Endothelial cell (in vitro differentiated cells): ENCODE measurements around the gene RRP15. TPM values are rescaled to one million over a fixed set of nuclear protein-coding genes. Genes with fewer than 3 reads are reported as not detected.

Source experiments
- DNase-seq: peaks from one replicate; pipeline ENCODE4 v3.0.0; 2021; ENCODE audit warnings: low spot score
- H3K27ac Mint-ChIP-seq: one replicate; pipeline ENCODE4 v1.8.0; 2021; ENCODE audit warnings: mixed read lengths, inconsistent platforms; ENCODE audit not compliant: unreplicated experiment
- H3K27me3 Mint-ChIP-seq: one replicate; pipeline ENCODE4 v1.8.0; 2021; ENCODE audit warnings: mild to moderate bottlenecking, moderate library complexity, mixed read lengths, inconsistent platforms; ENCODE audit not compliant: unreplicated experiment
- H3K36me3 Mint-ChIP-seq: one replicate; pipeline ENCODE4 v1.8.0; 2021; ENCODE audit warnings: mild to moderate bottlenecking, low read depth, mixed read lengths, inconsistent platforms; ENCODE audit not compliant: unreplicated experiment
- H3K4me1 Mint-ChIP-seq: one replicate; pipeline ENCODE4 v1.8.0; 2021; ENCODE audit warnings: mild to moderate bottlenecking, mixed read lengths, inconsistent platforms; ENCODE audit not compliant: unreplicated experiment
- H3K4me3 Mint-ChIP-seq: one replicate; pipeline ENCODE4 v1.8.0; 2021; ENCODE audit warnings: mild to moderate bottlenecking, mixed read lengths, inconsistent platforms; ENCODE audit not compliant: unreplicated experiment
- H3K9me3 Mint-ChIP-seq: one replicate; pipeline ENCODE4 v1.8.0; 2021; ENCODE audit warnings: mixed read lengths, inconsistent platforms; ENCODE audit not compliant: unreplicated experiment
- long read RNA-seq: library from polyadenylated mRNA; unstranded; transcript quantifications from one replicate; pipeline ENCODE4 v2.0.0, GENCODE V29; 2020; ENCODE audit not compliant: unreplicated experiment
- total RNA-seq: library from RNA; stranded (reverse); fragmentation: NEBNext Ultra II Directional; extraction: Animal tissue kit (Norgen Biotek cat#: 25700); gene quantifications from one replicate; pipeline ENCODE4 v1.2.1, GENCODE V29; 2021; ENCODE audit not compliant: unreplicated experiment
- TF ChIP-seq, protein P1 (sequence below): fragments of 200-600 bp; sonication (generic); IDR thresholded peaks from one replicate; pipeline ENCODE4 v1.5.0; 2021; ENCODE audit warnings: antibody characterized with exemption; ENCODE audit not compliant: unreplicated experiment

The RRP15 gene, protein sequence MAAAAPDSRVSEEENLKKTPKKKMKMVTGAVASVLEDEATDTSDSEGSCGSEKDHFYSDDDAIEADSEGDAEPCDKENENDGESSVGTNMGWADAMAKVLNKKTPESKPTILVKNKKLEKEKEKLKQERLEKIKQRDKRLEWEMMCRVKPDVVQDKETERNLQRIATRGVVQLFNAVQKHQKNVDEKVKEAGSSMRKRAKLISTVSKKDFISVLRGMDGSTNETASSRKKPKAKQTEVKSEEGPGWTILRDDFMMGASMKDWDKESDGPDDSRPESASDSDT
- 11.7 TPM for total RNA-seq
- long read RNA-seq, partial matches to known transcripts: 1 of 5 reads
- long read RNA-seq, other reads (novel, unspliced or antisense): 3 of 5 reads

DNA sequence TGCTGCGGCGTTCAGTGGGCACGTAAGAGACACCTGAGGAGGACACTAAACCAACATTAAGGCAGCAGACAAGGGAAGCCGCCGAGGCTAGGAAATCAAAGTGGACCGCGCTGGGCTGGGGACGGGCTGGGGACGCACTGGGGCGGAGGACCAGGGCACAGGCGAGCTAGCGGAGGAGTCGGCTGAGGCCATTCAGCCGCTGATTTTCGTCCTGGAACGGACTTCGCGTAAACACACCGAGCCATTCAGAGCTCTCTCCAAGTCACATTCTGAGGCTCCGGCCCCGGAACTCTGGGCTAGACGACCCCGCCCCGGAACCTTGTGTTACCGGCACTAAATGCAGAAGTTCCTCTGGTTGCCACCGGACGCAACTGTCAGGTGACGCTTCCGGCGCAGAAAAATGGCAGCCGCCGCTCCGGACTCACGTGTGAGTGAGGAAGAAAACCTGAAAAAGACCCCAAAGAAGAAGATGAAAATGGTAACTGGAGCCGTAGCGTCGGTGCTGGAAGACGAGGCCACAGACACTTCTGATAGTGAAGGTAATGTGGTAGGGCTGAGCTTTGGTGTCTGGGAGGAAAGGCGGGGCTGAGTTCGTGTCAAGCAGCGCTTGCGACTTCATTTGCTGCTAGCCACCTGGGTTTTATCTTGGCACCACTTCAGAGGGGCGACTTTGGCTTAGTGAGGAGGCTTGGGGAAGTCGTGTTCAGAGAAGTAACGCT is at the start of gene RRP15:
Gene RRP15, plus strand, starts transcription at position 377 of the 719 bp plus-strand sequence. Its CDS starts 24 bp downstream, at position 401.
- Mint-ChIP-seq H3K4me1 (peaks cover 10% of the 10 kb centered on the region), H3K27ac (peak within 1 kb of the TSS; percentile 74), H3K9me3 (no peaks in the 10 kb centered on the region), H3K4me3 (peak within 1 kb of the TSS; percentile 95), H3K36me3 (no peaks in the 10 kb centered on the region), H3K27me3 (peaks cover 4% of the 10 kb centered on the region)
- DNase-seq: peak; percentile 72
- TF ChIP-seq, protein P1, sequence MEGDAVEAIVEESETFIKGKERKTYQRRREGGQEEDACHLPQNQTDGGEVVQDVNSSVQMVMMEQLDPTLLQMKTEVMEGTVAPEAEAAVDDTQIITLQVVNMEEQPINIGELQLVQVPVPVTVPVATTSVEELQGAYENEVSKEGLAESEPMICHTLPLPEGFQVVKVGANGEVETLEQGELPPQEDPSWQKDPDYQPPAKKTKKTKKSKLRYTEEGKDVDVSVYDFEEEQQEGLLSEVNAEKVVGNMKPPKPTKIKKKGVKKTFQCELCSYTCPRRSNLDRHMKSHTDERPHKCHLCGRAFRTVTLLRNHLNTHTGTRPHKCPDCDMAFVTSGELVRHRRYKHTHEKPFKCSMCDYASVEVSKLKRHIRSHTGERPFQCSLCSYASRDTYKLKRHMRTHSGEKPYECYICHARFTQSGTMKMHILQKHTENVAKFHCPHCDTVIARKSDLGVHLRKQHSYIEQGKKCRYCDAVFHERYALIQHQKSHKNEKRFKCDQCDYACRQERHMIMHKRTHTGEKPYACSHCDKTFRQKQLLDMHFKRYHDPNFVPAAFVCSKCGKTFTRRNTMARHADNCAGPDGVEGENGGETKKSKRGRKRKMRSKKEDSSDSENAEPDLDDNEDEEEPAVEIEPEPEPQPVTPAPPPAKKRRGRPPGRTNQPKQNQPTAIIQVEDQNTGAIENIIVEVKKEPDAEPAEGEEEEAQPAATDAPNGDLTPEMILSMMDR: no peak

DNA sequence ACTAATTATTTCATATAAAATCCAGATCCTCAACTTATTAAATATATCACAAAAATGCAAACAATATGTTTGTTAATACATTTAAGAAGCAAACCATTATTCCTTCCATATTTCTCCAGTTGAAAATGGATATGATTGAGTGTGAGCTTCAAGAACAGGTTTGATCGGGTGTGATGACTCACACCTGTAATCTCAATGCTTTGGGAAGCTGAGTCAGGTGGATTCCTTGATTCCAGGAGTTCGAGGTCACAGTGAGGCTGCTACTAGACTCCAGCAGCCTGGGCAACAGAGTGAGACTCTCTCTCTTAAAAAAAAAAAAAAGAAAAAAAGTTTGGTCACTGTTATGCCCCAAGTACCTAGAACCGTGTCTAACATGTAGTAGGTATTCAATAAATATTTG is 42.9 kb upstream of the RRP15 start:
- DNase-seq: no peak
- H3K27ac Mint-ChIP-seq: no peak overlapping the region
- TF ChIP-seq, protein P1: no peak

DNA sequence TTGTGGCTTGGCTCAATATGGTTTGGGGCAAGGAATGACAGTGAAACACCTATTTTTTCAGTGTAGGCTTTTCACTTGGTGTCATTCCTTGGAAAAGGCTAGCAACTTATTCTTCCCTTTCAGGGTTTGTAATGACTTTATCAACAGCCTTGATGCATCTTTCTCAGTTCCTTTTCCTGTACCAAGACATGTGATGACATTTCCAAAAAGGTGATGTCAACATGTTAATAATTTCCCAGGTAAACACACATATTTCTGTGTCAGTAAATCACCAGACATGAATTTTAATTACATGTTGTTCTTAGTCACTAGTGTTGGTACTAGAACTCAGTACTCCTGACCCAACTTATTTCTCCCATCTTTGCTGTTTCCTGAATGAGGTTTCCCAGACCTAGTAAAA is 37.8 kb upstream of the RRP15 start:
- Mint-ChIP-seq H3K4me1 (no peaks in the 10 kb centered on the region), H3K27me3 (no peaks in the 10 kb centered on the region), H3K36me3 (no peaks in the 10 kb centered on the region), H3K4me3 (no peak overlapping the region), H3K27ac (no peak overlapping the region), H3K9me3 (no peaks in the 10 kb centered on the region)
- TF ChIP-seq, protein P1: no peak
- DNase-seq: no peak

More for the DNA sequence above, 42.9 kb upstream of the RRP15 start:
- Mint-ChIP-seq H3K27me3 (no peaks in the 10 kb centered on the region), H3K36me3 (no peaks in the 10 kb centered on the region), H3K9me3 (no peaks in the 10 kb centered on the region), H3K4me3 (no peak overlapping the region), H3K4me1 (no peaks in the 10 kb centered on the region)

- Mint-ChIP-seq H3K4me1 (no peaks in the 10 kb centered on the region), H3K27me3 (no peaks in the 10 kb centered on the region), H3K4me3 (no peak overlapping the region), H3K9me3 (no peaks in the 10 kb centered on the region), H3K27ac (no peak overlapping the region), H3K36me3 (no peaks in the 10 kb centered on the region)
- DNase-seq: no peak
- TF ChIP-seq, protein P1: no peak
Observed at GRCh38 chr1:218249338-218250140, 35.6 kb upstream of the RRP15 start.
